A673 (cell line): ENCODE data around the gene DIS3L2. TPM values are rescaled to one million over a fixed set of nuclear protein-coding genes. Genes with fewer than 3 reads are reported as not detected.

Source experiments
- BruUV-seq: library from RNA; stranded (reverse); fragments of 400-500 nt; replicated peaks from 2 replicates; lab custom pipeline; 2021; lab: Mats Ljungman, UMichigan
- CTCF ChIA-PET: fragments of 300-600 bp; sonication (Branson Sonifier 250); formaldehyde crosslinking; loops from one replicate; lab custom pipeline; 2022; ENCODE audit warnings: antibody characterized with exemption; lab: Charles Lee
- POLR2A ChIA-PET: fragments of 300-600 bp; sonication (Branson Sonifier 250); formaldehyde crosslinking; loops from one replicate; lab custom pipeline; 2022; ENCODE audit warnings: antibody characterized with exemption; ENCODE audit not compliant: low non-redundant PET; lab: Charles Lee
- DNase-seq: peaks from one replicate; pipeline ENCODE4 v3.0.0-alpha.2; 2015; ENCODE audit warnings: low spot score
- H3K27ac ChIP-seq: fragments of 200-600 bp; sonication (generic); 2 replicates; pipeline ENCODE4 v1.5.1; 2016; ENCODE audit warnings: mixed run types, low read depth, mild to moderate bottlenecking, mixed read lengths, antibody characterized with exemption, low read length; ENCODE audit not compliant: poor library complexity, severe bottlenecking
- H3K27me3 ChIP-seq: fragments of 200-600 bp; sonication (generic); replicated peaks from 2 replicates; pipeline ENCODE4 v1.6.1; 2017; ENCODE audit warnings: mixed run types, low read depth, mild to moderate bottlenecking, mixed read lengths, antibody characterized with exemption, low read length; ENCODE audit not compliant: insufficient read depth, poor library complexity
- H3K36me3 ChIP-seq: fragments of 200-600 bp; sonication (generic); 2 replicates; pipeline ENCODE4 v1.6.1; 2016; ENCODE audit warnings: mixed run types, mild to moderate bottlenecking, mixed read lengths, antibody characterized with exemption, low read length; ENCODE audit not compliant: insufficient read depth, poor library complexity, severe bottlenecking
- H3K4me1 ChIP-seq: fragments of 200-600 bp; sonication (generic); 2 replicates; pipeline ENCODE4 v1.6.1; 2017; ENCODE audit warnings: mixed run types, mild to moderate bottlenecking, mixed read lengths, antibody characterized with exemption, low read length; ENCODE audit not compliant: insufficient read depth, poor library complexity, severe bottlenecking
- H3K4me3 ChIP-seq: fragments of 200-600 bp; sonication (generic); 2 replicates; pipeline ENCODE4 v1.5.1; 2016; ENCODE audit warnings: low read depth, mixed run types, mild to moderate bottlenecking, mixed read lengths, low read length; ENCODE audit not compliant: poor library complexity, severe bottlenecking
- H3K9me3 ChIP-seq: fragments of 200-600 bp; sonication (generic); 2 replicates; pipeline ENCODE4 v1.6.1; 2016; ENCODE audit warnings: mixed run types, low read depth, mild to moderate bottlenecking, mixed read lengths, antibody characterized with exemption, low read length; ENCODE audit not compliant: poor library complexity, severe bottlenecking
- EZH2 ChIP-seq: fragments of 200-600 bp; sonication (generic); IDR thresholded peaks from 2 replicates; pipeline ENCODE4 v1.6.1; 2017; ENCODE audit warnings: borderline replicate concordance, low read depth, mild to moderate bottlenecking, mixed read lengths, antibody characterized with exemption, low read length; ENCODE audit not compliant: poor library complexity, severe bottlenecking
- intact Hi-C: fragments of 100-400 bp; cut with micrococcal nuclease; formaldehyde crosslinking; loops from one replicate; pipeline ENCODE4 v1.10.0; 2022; ENCODE audit not compliant: unreplicated experiment
- total RNA-seq: library from RNA; stranded (reverse); gene quantifications from 2 replicates; pipeline ENCODE4 v1.2.3, GENCODE V29; 2021
- TF ChIP-seq, protein P1 (sequence below): fragments of 300-800, 200-600 bp; sonication (generic); conservative IDR thresholded peaks from 2 replicates; pipeline ENCODE4 v1.5.1; 2017; ENCODE audit warnings: low read depth, mild to moderate bottlenecking, antibody characterized with exemption, low read length, moderate library complexity, mixed read lengths

The DIS3L2 gene
- total RNA-seq, 1 experiment from 2014 or later = 38.7 TPM

DNA sequence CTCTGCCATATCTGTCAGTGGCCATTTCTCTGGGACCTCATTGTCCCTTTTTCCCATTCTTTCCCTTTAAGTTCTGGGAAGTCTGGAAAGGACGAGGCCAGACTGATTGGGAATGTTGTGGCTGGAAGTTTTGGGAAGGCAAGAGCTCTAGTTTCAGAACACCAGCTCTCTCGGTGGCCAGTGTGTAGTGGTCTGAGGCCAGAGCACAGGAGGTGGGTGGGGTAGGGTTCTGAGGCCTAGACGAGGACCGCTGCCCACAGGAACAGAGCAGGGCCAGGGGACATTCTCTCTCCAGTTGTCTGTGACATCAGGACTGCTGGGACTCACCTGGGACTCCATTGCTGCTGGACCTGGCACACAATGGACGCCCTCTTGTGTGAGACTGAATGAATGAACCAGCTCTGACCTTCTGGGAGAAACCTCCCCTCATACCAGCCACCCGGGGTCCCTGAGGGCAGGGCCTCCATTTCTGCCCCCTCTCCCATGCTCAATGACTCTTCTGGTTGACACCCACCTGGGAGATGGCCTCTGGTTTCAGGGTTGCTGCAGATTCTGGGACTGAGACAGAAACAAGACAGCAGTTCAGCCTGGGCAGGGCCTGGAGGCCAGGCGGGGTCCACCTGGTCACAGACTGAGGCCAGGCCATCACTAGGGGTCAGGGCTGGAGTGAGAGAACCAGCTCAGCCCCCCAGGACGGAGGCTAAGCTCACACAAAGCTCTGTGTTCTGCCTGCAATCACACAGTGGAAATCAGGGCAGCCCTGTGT, 26.9 kb upstream of the DIS3L2 start:
- TF ChIP-seq, protein P1, sequence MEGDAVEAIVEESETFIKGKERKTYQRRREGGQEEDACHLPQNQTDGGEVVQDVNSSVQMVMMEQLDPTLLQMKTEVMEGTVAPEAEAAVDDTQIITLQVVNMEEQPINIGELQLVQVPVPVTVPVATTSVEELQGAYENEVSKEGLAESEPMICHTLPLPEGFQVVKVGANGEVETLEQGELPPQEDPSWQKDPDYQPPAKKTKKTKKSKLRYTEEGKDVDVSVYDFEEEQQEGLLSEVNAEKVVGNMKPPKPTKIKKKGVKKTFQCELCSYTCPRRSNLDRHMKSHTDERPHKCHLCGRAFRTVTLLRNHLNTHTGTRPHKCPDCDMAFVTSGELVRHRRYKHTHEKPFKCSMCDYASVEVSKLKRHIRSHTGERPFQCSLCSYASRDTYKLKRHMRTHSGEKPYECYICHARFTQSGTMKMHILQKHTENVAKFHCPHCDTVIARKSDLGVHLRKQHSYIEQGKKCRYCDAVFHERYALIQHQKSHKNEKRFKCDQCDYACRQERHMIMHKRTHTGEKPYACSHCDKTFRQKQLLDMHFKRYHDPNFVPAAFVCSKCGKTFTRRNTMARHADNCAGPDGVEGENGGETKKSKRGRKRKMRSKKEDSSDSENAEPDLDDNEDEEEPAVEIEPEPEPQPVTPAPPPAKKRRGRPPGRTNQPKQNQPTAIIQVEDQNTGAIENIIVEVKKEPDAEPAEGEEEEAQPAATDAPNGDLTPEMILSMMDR = no peak
- no peak for TF ChIP-seq EZH2
- Histone ChIP-seq H3K4me1 (no peaks in the 10 kb centered on the region), H3K4me3 (no peak overlapping the region), H3K36me3 (no peaks in the 10 kb centered on the region), H3K9me3 (no peaks in the 10 kb centered on the region), H3K27me3 (no peaks in the 10 kb centered on the region), H3K27ac (no peak overlapping the region)
- DNase-seq = no peak
- ChIA-PET POLR2A (no interaction called here), CTCF (no interaction called here)
- intact Hi-C loops = no loop called here
- BruUV-seq = no TSS peak

DNA sequence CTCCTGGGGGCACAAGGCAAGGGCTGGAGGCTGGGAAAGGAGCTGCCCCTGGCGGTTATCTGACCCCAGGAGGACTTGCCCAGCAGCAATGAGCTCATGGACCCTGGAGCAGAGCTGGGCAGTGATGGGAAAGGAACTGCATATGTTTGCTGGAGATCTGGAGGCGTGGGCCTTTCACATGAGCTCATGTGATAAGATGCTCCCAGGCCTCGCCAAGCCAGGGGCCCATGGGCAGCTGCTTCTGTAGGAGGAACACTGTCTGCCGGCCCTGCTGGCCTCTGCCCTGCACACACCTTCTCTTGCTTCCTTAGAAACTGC, 26.3 kb upstream of the DIS3L2 start:
- no peaks in the 10 kb centered on the region for H3K4me1 ChIP-seq
- H3K9me3 ChIP-seq = no peaks in the 10 kb centered on the region

DNA sequence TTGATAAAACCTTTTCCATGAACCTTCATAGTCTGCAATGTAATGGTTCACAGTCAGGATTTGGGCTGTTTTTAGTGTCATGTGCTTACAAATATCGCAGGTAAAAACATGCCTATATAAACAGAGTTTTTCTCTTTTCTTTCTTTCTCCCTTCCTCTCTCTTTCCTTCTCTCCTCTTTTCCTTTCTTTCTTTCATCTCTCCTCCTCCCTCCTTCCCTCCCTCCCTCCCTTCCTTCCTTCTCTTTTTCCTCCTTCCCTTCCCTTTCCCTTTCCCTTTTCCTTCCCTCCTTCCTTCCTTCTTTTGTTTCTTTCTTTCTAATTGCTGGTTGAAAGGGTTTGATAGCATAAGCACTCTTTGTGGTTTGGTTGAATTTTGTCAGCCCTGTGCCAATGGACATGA, 25.7 kb upstream of the DIS3L2 start:
- Histone ChIP-seq H3K4me1 (no peaks in the 10 kb centered on the region), H3K9me3 (no peaks in the 10 kb centered on the region), H3K36me3 (no peaks in the 10 kb centered on the region), H3K4me3 (no peak overlapping the region), H3K27me3 (no peaks in the 10 kb centered on the region), H3K27ac (no peak overlapping the region)
- BruUV-seq = no TSS peak
- CTCF ChIA-PET = no interaction called here
- TF ChIP-seq, protein P1 = no peak
- no peak for TF ChIP-seq EZH2
- no peak for DNase-seq
- POLR2A ChIA-PET = no interaction called here
- intact Hi-C loops = no loop called here

More for the DNA sequence above, 26.3 kb upstream of the DIS3L2 start:
- no peak overlapping the region for H3K4me3 ChIP-seq
- intact Hi-C loops = no loop called here
- H3K27ac ChIP-seq = no peak overlapping the region
- BruUV-seq = no TSS peak
- CTCF ChIA-PET = no interaction called here
- TF ChIP-seq EZH2 = no peak
- TF ChIP-seq, protein P1 = no peak
- H3K27me3 ChIP-seq = no peaks in the 10 kb centered on the region
- POLR2A ChIA-PET = no interaction called here
- H3K36me3 ChIP-seq = no peaks in the 10 kb centered on the region
- DNase-seq = no peak
